ENCODE data around the gene PLA2G6.

GRCh38 chr22:38089474-38089851 is 92.2 kb downstream of the PLA2G6 start:
- TF ChIP-seq, protein P1, sequence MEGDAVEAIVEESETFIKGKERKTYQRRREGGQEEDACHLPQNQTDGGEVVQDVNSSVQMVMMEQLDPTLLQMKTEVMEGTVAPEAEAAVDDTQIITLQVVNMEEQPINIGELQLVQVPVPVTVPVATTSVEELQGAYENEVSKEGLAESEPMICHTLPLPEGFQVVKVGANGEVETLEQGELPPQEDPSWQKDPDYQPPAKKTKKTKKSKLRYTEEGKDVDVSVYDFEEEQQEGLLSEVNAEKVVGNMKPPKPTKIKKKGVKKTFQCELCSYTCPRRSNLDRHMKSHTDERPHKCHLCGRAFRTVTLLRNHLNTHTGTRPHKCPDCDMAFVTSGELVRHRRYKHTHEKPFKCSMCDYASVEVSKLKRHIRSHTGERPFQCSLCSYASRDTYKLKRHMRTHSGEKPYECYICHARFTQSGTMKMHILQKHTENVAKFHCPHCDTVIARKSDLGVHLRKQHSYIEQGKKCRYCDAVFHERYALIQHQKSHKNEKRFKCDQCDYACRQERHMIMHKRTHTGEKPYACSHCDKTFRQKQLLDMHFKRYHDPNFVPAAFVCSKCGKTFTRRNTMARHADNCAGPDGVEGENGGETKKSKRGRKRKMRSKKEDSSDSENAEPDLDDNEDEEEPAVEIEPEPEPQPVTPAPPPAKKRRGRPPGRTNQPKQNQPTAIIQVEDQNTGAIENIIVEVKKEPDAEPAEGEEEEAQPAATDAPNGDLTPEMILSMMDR (IDR thresholded peaks at IDR 0.05; ENCODE audit: poor library complexity) = no peak
- TF ChIP-seq EZH2phosphoT487 (IDR thresholded peaks at IDR 0.05; ENCODE audit: low read depth, severe bottlenecking, unreplicated experiment) (no peak), EZH2 (IDR thresholded peaks at IDR 0.05; ENCODE audit: borderline replicate concordance) (no peak)

Data from hepatocyte (in vitro differentiated cells).